OCI-LY1 (cell line): ENCODE results near the gene LDLRAD3.

Experiments used
- H2AFZ ChIP-seq: fragments of 200-600 bp; sonication (generic), shearing (Covaris generic); 2 replicates; pipeline ENCODE4 v1.6.0; 2014; ENCODE audit warnings: antibody characterized with exemption, mild to moderate bottlenecking, low read length
- H3F3A ChIP-seq: fragments of 200-600 bp; sonication (generic), shearing (Covaris generic); 2 replicates; pipeline ENCODE4 v1.6.0; 2014; ENCODE audit warnings: mild to moderate bottlenecking, antibody characterized with exemption, low read length, moderate library complexity; ENCODE audit not compliant: insufficient read depth
- H3K27ac ChIP-seq: fragments of 200-600 bp; sonication (generic); 2 replicates; pipeline ENCODE4 v1.5.1; 2014; ENCODE audit warnings: low read length, mixed run types, mild to moderate bottlenecking, low read depth; ENCODE audit not compliant: poor library complexity, severe bottlenecking
- H3K27me3 ChIP-seq: fragments of 200-600 bp; sonication (generic); 2 replicates; pipeline ENCODE4 v1.6.0; 2014; ENCODE audit warnings: antibody characterized with exemption, mild to moderate bottlenecking, low read length, moderate library complexity; ENCODE audit not compliant: insufficient read depth
- H3K36me3 ChIP-seq: fragments of 200-600 bp; sonication (generic); 2 replicates; pipeline ENCODE4 v1.6.1; 2014; ENCODE audit warnings: mild to moderate bottlenecking, antibody characterized with exemption, low read length, moderate library complexity, mixed read lengths; ENCODE audit not compliant: insufficient read depth
- H3K4me1 ChIP-seq: fragments of 200-600 bp; sonication (generic); 2 replicates; pipeline ENCODE4 v1.5.1; 2014; ENCODE audit warnings: mild to moderate bottlenecking, low read length, moderate library complexity; ENCODE audit not compliant: insufficient read depth, severe bottlenecking
- H3K4me2 ChIP-seq: fragments of 200-600 bp; sonication (generic), shearing (Covaris generic); 2 replicates; pipeline ENCODE4 v1.6.1; 2014; ENCODE audit warnings: low read length
- H3K4me3 ChIP-seq: fragments of 200-600 bp; sonication (generic); 2 replicates; pipeline ENCODE4 v1.5.1; 2014; ENCODE audit warnings: low read length, low read depth, mild to moderate bottlenecking, mixed read lengths; ENCODE audit not compliant: poor library complexity, severe bottlenecking
- H3K79me2 ChIP-seq: fragments of 200-600 bp; shearing (Covaris generic); 2 replicates; pipeline ENCODE4 v1.6.1; 2016; ENCODE audit warnings: mixed run types, low read length, mixed read lengths; ENCODE audit not compliant: insufficient read depth
- H3K9ac ChIP-seq: fragments of 200-600 bp; sonication (generic), shearing (Covaris generic); 2 replicates; pipeline ENCODE4 v1.6.1; 2014; ENCODE audit warnings: mild to moderate bottlenecking, low read length, mixed read lengths
- H3K9me2 ChIP-seq: fragments of 200-600 bp; sonication (generic), shearing (Covaris generic); 2 replicates; pipeline ENCODE4 v1.6.1; 2014; ENCODE audit warnings: low read depth, mild to moderate bottlenecking, low read length, mixed read lengths
- H3K9me3 ChIP-seq: fragments of 200-600 bp; shearing (Covaris generic); 2 replicates; pipeline ENCODE4 v1.6.1; 2014; ENCODE audit warnings: low read length, mixed read lengths
- H4K20me1 ChIP-seq: fragments of 200-600 bp; sonication (generic), shearing (Covaris generic); 2 replicates; pipeline ENCODE4 v1.6.0; 2016; ENCODE audit warnings: mild to moderate bottlenecking, low read length; ENCODE audit not compliant: insufficient read depth
- CTCF ChIP-seq: fragments of 200-600 bp; sonication (generic), shearing (Covaris generic); IDR thresholded peaks from 2 replicates; pipeline ENCODE4 v1.5.1; 2017; ENCODE audit warnings: mild to moderate bottlenecking, antibody characterized with exemption, low read length, moderate library complexity, mixed read lengths
- EZH2 ChIP-seq: fragments of 200-600 bp; sonication (generic), shearing (Covaris generic); IDR thresholded peaks from 2 replicates; pipeline ENCODE4 v1.8.0; 2017; ENCODE audit warnings: borderline replicate concordance, mixed run types, mild to moderate bottlenecking, antibody characterized with exemption, low read length, moderate library complexity, mixed read lengths

LDLRAD3 gene

GRCh38 chr11:36153551-36153950 is 209.7 kb downstream of the LDLRAD3 start:
- Histone ChIP-seq H3K4me3 (no peak overlapping the region), H3K4me1 (no peaks in the 10 kb centered on the region)

GRCh38 chr11:36155124-36155561 is 211.3 kb downstream of the LDLRAD3 start:
- no peaks in the 10 kb centered on the region for H3F3A ChIP-seq
- TF ChIP-seq CTCF: no peak
- TF ChIP-seq EZH2: no peak
- no peak overlapping the region for H2AFZ ChIP-seq
- H3K9ac ChIP-seq: no peak overlapping the region
- no peak overlapping the region for H3K4me3 ChIP-seq
- H3K36me3 ChIP-seq: no peaks in the 10 kb centered on the region
- H3K9me3 ChIP-seq: no peaks in the 10 kb centered on the region
- H3K27ac ChIP-seq: no peak overlapping the region
- H3K4me2 ChIP-seq: no peak overlapping the region
- H4K20me1 ChIP-seq: no peaks in the 10 kb centered on the region
- H3K4me1 ChIP-seq: no peaks in the 10 kb centered on the region
- no peaks in the 10 kb centered on the region for H3K27me3 ChIP-seq
- no peaks in the 10 kb centered on the region for H3K79me2 ChIP-seq
- no peaks in the 10 kb centered on the region for H3K9me2 ChIP-seq

More at GRCh38 chr11:36153551-36153950, 209.7 kb downstream of the LDLRAD3 start:
- no peaks in the 10 kb centered on the region for H4K20me1 ChIP-seq
- TF ChIP-seq CTCF: no peak
- no peak for TF ChIP-seq EZH2
- H3K27me3 ChIP-seq: no peaks in the 10 kb centered on the region
- H3K9me3 ChIP-seq: no peaks in the 10 kb centered on the region
- H3K4me2 ChIP-seq: no peak overlapping the region
- no peak overlapping the region for H3K27ac ChIP-seq
- no peaks in the 10 kb centered on the region for H3F3A ChIP-seq
- H3K9ac ChIP-seq: no peak overlapping the region
- no peaks in the 10 kb centered on the region for H3K79me2 ChIP-seq
- H3K9me2 ChIP-seq: no peaks in the 10 kb centered on the region
- H3K36me3 ChIP-seq: no peaks in the 10 kb centered on the region
- H2AFZ ChIP-seq: no peak overlapping the region

GRCh38 chr11:36155770-36156160 is 211.9 kb downstream of the LDLRAD3 start:
- Histone ChIP-seq H3K4me3 (no peak overlapping the region), H2AFZ (no peak overlapping the region), H3K27me3 (no peaks in the 10 kb centered on the region), H4K20me1 (no peaks in the 10 kb centered on the region), H3K36me3 (no peaks in the 10 kb centered on the region), H3F3A (no peaks in the 10 kb centered on the region), H3K9me2 (no peaks in the 10 kb centered on the region), H3K4me1 (no peaks in the 10 kb centered on the region), H3K79me2 (no peaks in the 10 kb centered on the region), H3K27ac (no peak overlapping the region), H3K4me2 (no peak overlapping the region), H3K9me3 (no peaks in the 10 kb centered on the region), H3K9ac (no peak overlapping the region)
- TF ChIP-seq EZH2 (no peak), CTCF (no peak)
